Mesendoderm (in vitro differentiated cells): ENCODE results near the gene AGBL3.

Experiments used
- DNase-seq: peaks from one replicate; pipeline ENCODE4 v3.0.0; 2013
- H2AK5ac ChIP-seq: 2 replicates; pipeline ENCODE4 v1.6.1; 2013; ENCODE audit warnings: low read length, inconsistent platforms
- H2BK120ac ChIP-seq: 2 replicates; pipeline ENCODE4 v1.6.1; 2013; ENCODE audit warnings: low read depth, mild to moderate bottlenecking, low read length, moderate library complexity, mixed read lengths
- H2BK15ac ChIP-seq: replicated peaks from 2 replicates; pipeline ENCODE4 v1.6.1; 2013; ENCODE audit warnings: low read depth, mild to moderate bottlenecking, moderate library complexity
- H2BK5ac ChIP-seq: 2 replicates; pipeline ENCODE4 v1.6.1; 2013; ENCODE audit warnings: low read length, inconsistent platforms
- H3K18ac ChIP-seq: 2 replicates; pipeline ENCODE4 v1.6.1; 2013; ENCODE audit warnings: mild to moderate bottlenecking, low read length, mixed read lengths
- H3K23ac ChIP-seq: one replicate; pipeline ENCODE4 v1.6.1; 2013; ENCODE audit warnings: low read length
- H3K27ac ChIP-seq: 2 replicates; pipeline ENCODE4 v1.5.1; 2013; ENCODE audit warnings: low read depth, mild to moderate bottlenecking, inconsistent platforms, low read length, moderate library complexity
- H3K27me3 ChIP-seq: 2 replicates; pipeline ENCODE4 v1.6.1; 2013; ENCODE audit warnings: low read length, control low read depth, mild to moderate bottlenecking, inconsistent platforms; ENCODE audit not compliant: insufficient read depth, poor library complexity
- H3K36me3 ChIP-seq: 2 replicates; pipeline ENCODE4 v1.6.1; 2013; ENCODE audit warnings: low read length, inconsistent platforms; ENCODE audit not compliant: control insufficient read depth, insufficient read depth
- H3K4ac ChIP-seq: one replicate; pipeline ENCODE4 v1.6.1; 2013; ENCODE audit warnings: low read depth, mild to moderate bottlenecking, low read length, moderate library complexity
- H3K4me1 ChIP-seq: 2 replicates; pipeline ENCODE4 v1.6.1; 2013; ENCODE audit warnings: low read depth, low read length, inconsistent platforms; ENCODE audit not compliant: control insufficient read depth
- H3K4me2 ChIP-seq: 2 replicates; pipeline ENCODE4 v1.6.1; 2013; ENCODE audit warnings: low read length
- H3K4me3 ChIP-seq: 2 replicates; pipeline ENCODE4 v1.5.1; 2013; ENCODE audit warnings: mild to moderate bottlenecking, low read length
- H3K56ac ChIP-seq: one replicate; pipeline ENCODE4 v1.6.1; 2013; ENCODE audit warnings: low read length
- H3K79me1 ChIP-seq: 2 replicates; pipeline ENCODE4 v1.6.1; 2013; ENCODE audit warnings: low read length, inconsistent platforms
- H3K79me2 ChIP-seq: 2 replicates; pipeline ENCODE4 v1.6.1; 2013; ENCODE audit warnings: mild to moderate bottlenecking, low read length; ENCODE audit not compliant: control insufficient read depth, insufficient read depth
- H3K9ac ChIP-seq: 2 replicates; pipeline ENCODE4 v1.6.1; 2013; ENCODE audit warnings: low read length, inconsistent platforms
- H4K5ac ChIP-seq: one replicate; pipeline ENCODE4 v1.6.1; 2013; ENCODE audit warnings: low read length
- H4K8ac ChIP-seq: one replicate; pipeline ENCODE4 v1.6.1; 2013; ENCODE audit warnings: low read depth, mild to moderate bottlenecking, control low read depth, low read length, moderate library complexity
- WGBS: extraction: QIAGEN DNeasy Blood & Tissue Kit; methylation state at CpG from one replicate; pipeline ENCODE4 v1.1.7; 2013; ENCODE audit warnings: low lambda C conversion rate, missing lambda C conversion rate; ENCODE audit not compliant: insufficient coverage; ENCODE audit errors: extremely low coverage; 5-methylcytosine and 5-hydroxymethylcytosine counted together

AGBL3 gene

DNA sequence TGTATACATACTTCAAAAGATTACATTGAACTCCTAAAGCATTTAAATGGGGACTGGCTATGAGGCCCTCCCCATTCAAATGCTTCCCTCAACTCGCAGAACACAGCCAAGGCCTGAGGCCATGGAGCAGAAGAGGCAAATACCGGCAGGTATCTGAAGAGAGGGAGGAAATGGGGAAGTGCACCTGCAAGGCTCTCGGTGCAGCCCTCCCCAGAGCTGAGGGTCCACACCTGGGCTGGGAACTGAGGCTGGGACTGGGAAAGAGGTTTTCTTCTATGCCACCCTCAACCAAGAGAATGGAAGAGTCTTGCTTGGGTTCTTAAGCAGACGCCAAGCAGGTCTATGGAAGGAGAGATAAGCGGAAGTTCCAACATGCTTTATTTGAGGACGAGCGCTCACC is 197.2 kb downstream of the AGBL3 start:
- no peak overlapping the region for H2BK5ac ChIP-seq
- H3K18ac ChIP-seq = no peak overlapping the region
- H2BK120ac ChIP-seq = no peak overlapping the region
- H3K23ac ChIP-seq = no peak overlapping the region
- H3K56ac ChIP-seq = no peak overlapping the region
- H4K8ac ChIP-seq = no peak overlapping the region
- no CpG with 5 or more reads among the region's 7 CpGs for WGBS
- no peaks in the 10 kb centered on the region for H3K27me3 ChIP-seq
- no peak for DNase-seq
- H3K4me3 ChIP-seq = no peak overlapping the region
- H3K36me3 ChIP-seq = no peaks in the 10 kb centered on the region
- no peak overlapping the region for H3K4me2 ChIP-seq
- no peak overlapping the region for H3K4ac ChIP-seq
- no peak overlapping the region for H3K27ac ChIP-seq
- H3K4me1 ChIP-seq = no peaks in the 10 kb centered on the region
- no peaks in the 10 kb centered on the region for H3K79me2 ChIP-seq
- H3K9ac ChIP-seq = no peak overlapping the region
- no peak overlapping the region for H2AK5ac ChIP-seq
- no peak overlapping the region for H4K5ac ChIP-seq
- no peaks in the 10 kb centered on the region for H3K79me1 ChIP-seq
- H2BK15ac ChIP-seq = no peak overlapping the region

DNA sequence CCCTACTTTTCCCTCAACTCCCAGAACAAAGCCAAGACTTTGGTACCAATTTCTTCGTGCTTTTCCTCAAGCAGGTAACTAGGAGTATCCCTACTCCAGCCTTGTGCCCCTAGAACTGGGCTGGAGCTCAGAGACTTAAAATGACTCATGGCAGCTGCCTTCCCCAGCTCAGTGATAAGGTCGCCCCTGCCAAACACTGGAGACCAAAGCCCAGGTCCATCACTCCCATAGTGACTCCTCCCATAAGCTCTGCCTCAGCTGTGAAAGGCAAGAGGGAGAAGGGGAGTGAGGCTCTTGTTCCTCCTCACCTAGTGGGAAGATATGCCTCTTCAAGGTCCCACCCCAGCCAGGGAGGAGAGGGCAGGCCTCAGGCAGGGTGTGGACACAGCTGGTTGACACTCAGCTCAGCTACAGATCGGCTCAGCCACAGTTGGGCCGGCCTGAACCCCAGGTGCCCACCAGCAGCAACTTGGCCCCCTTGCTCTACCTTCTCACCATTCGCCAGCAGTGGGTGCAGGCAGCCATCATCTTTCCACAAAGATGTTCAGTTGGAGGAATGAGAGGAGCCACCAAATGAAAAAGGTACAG is 198.0 kb downstream of the AGBL3 start:
- Histone ChIP-seq H3K4ac (no peak overlapping the region), H2BK15ac (no peak overlapping the region), H3K36me3 (no peaks in the 10 kb centered on the region), H3K4me3 (no peak overlapping the region), H3K79me2 (no peaks in the 10 kb centered on the region), H3K23ac (no peak overlapping the region), H4K5ac (no peak overlapping the region), H3K27ac (no peak overlapping the region), H2AK5ac (no peak overlapping the region), H2BK5ac (no peak overlapping the region), H3K4me2 (no peak overlapping the region), H3K56ac (no peak overlapping the region), H3K18ac (no peak overlapping the region), H3K79me1 (no peaks in the 10 kb centered on the region), H3K9ac (no peak overlapping the region), H2BK120ac (no peak overlapping the region), H4K8ac (no peak overlapping the region), H3K27me3 (no peaks in the 10 kb centered on the region), H3K4me1 (no peaks in the 10 kb centered on the region)
- DNase-seq = no peak
- no CpG with 5 or more reads among the region's 5 CpGs for WGBS
